ENCODE measurements around the gene RNF39.

Gene RNF39

GRCh38 chr6:30063315-30063714 is 12.3 kb downstream of the RNF39 start:
- no peak for TF ChIP-seq CTCF (conservative IDR thresholded peaks at IDR 0.05)
- peak overlapping the region; percentile 90; the same call in 1 of the 2 replicates for H3K27ac ChIP-seq

- peak overlapping the region; percentile 90 for H3K27ac ChIP-seq
- TF ChIP-seq CTCF (conservative IDR thresholded peaks at IDR 0.05): no peak
These were observed 12.9 kb downstream of the RNF39 start for GRCh38 chr6:30062471-30063178.

- peak overlapping the region; percentile 90 for H3K27ac ChIP-seq
- no peak for TF ChIP-seq CTCF (conservative IDR thresholded peaks at IDR 0.05)
These were observed 13.6 kb downstream of the RNF39 start for GRCh38 chr6:30061858-30062458.

GRCh38 chr6:30061092-30061857 is 14.3 kb downstream of the RNF39 start, which contains the start of gene POLR1H:
POLR1H (plus strand) TSS chr6:30061265; CDS start chr6:30061525, 260 bp downstream.
- TF ChIP-seq CTCF (conservative IDR thresholded peaks at IDR 0.05): no peak
- peak within 1 kb of the TSS; percentile 90 for H3K27ac ChIP-seq

- TF ChIP-seq CTCF (conservative IDR thresholded peaks at IDR 0.05): no peak
- H3K27ac ChIP-seq: peak overlapping the region; percentile 90
These were observed 14.9 kb downstream of the RNF39 start for GRCh38 chr6:30060606-30061091.

- no peak for TF ChIP-seq CTCF (conservative IDR thresholded peaks at IDR 0.05)
These were observed 20.1 kb downstream of the RNF39 start for GRCh38 chr6:30055513-30055912.

GRCh38 chr6:30053682-30054081 is 21.9 kb downstream of the RNF39 start:
- no peak overlapping the region for H3K27ac ChIP-seq
- TF ChIP-seq CTCF (conservative IDR thresholded peaks at IDR 0.05): no peak

More at GRCh38 chr6:30055513-30055912, 20.1 kb downstream of the RNF39 start:
- no peak overlapping the region for H3K27ac ChIP-seq

Measured in VCaP (cell line).